Measurements from ENCODE around the gene LRP5. TPM values are rescaled to one million over a fixed set of nuclear protein-coding genes. Genes with fewer than 3 reads are reported as not detected.

LRP5 gene
- total RNA-seq, 1 donor from 2014 or later: 101 TPM

DNA sequence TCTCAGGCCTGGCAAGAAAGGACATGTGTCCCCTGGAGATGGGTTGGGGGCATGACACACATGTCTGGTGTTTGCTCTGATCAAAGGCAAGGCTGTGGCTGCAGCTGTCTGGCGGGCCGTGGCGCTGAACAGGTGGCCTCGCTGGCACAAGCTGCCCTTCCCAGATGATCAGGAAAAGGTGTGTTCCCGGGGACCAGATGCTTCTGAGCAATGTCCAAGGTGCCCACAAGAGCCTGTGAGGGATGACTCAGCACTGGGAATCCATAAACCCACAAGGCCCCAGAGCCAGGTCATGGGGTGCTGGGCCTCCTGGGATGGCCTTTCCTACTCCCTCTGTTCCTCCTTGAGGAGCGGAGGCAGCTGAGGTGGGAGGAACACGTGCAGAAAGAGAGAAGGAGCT, 9.7 kb upstream of the LRP5 start:
- peaks cover 19% of the 10 kb centered on the region for H3K4me1 ChIP-seq
- no peak for ATAC-seq
- H3K27ac ChIP-seq: no peak overlapping the region
- no peaks in the 10 kb centered on the region for H3K9me3 ChIP-seq
- no peak overlapping the region for H3K4me3 ChIP-seq
- H3K36me3 ChIP-seq: no peaks in the 10 kb centered on the region
- no peak for DNase-seq
- TF ChIP-seq, protein P1, sequence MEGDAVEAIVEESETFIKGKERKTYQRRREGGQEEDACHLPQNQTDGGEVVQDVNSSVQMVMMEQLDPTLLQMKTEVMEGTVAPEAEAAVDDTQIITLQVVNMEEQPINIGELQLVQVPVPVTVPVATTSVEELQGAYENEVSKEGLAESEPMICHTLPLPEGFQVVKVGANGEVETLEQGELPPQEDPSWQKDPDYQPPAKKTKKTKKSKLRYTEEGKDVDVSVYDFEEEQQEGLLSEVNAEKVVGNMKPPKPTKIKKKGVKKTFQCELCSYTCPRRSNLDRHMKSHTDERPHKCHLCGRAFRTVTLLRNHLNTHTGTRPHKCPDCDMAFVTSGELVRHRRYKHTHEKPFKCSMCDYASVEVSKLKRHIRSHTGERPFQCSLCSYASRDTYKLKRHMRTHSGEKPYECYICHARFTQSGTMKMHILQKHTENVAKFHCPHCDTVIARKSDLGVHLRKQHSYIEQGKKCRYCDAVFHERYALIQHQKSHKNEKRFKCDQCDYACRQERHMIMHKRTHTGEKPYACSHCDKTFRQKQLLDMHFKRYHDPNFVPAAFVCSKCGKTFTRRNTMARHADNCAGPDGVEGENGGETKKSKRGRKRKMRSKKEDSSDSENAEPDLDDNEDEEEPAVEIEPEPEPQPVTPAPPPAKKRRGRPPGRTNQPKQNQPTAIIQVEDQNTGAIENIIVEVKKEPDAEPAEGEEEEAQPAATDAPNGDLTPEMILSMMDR (IDR thresholded peaks at IDR 0.05): no peak
- no peaks in the 10 kb centered on the region for H3K27me3 ChIP-seq
- intact Hi-C loops (cut with DNase I): no loop called here

DNA sequence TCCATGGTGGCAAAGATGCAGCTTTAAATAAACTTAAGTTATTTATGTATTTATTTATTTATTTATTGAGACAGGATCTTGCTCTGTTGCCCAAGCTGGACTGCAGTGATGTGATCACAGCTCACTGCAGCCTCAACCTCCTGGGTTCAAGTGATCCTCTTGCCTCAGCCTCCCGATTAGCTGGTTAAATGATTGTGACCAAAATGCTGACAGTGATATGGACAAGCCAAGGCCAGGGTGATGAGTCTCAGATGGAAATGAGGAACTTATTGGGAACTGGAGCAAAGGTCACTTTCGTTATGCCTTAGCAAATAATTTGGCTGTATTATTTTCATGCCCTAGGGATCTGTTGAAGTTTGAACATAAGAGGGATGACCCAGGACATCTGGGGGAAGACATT, 9.3 kb upstream of the LRP5 start:
- Histone ChIP-seq H3K36me3 (no peaks in the 10 kb centered on the region), H3K27ac (no peak overlapping the region), H3K9me3 (no peaks in the 10 kb centered on the region), H3K27me3 (no peaks in the 10 kb centered on the region), H3K4me1 (peaks cover 17% of the 10 kb centered on the region), H3K4me3 (no peak overlapping the region)
- DNase-seq: no peak
- TF ChIP-seq, protein P1 (IDR thresholded peaks at IDR 0.05): no peak
- ATAC-seq: peak; percentile 45
- intact Hi-C loops (cut with DNase I): no loop called here

DNA sequence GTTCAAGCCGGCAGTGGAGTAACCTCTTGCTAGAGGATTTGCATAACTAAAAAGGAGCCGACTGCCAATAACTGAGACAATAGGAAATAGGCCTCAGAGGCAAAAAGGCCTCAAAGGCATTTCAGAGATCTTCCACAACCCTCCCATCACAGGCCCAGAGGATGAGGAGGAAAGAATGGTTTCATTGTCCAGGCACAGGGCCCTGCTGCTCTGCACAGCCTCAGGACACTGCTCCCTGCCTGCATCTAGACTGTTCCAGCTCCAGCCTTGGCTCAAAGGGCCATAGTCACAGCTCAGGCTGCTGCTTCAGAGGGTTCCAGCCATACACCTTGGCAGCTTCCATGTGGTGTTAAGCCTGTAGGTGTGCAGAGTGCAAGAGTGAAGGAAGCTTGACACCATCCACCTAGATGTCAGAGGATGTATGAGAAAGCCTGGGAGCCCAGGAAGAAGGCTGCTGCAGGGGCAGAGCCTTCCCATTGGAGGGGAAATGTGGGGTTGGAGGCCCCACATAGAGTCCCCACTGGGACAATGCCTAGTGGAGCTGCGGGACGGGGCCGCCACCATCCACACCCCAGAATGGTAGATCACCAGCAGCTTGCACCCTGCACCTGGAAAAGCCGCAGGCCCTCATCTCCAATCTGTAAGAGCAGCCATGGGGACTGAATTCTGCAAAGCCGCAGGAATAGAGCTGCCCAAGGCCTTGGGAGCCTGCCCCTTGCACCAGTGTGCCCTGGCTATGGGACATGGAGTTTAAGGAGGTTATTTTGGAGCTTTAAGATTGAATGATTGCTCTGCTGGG, 8.2 kb upstream of the LRP5 start:
- Histone ChIP-seq H3K27me3 (no peaks in the 10 kb centered on the region), H3K9me3 (no peaks in the 10 kb centered on the region), H3K27ac (no peak overlapping the region), H3K4me1 (peaks cover 10% of the 10 kb centered on the region), H3K36me3 (no peaks in the 10 kb centered on the region), H3K4me3 (no peak overlapping the region)
- ATAC-seq (no peak), DNase-seq (no peak)
- intact Hi-C loops (cut with DNase I): no loop called here
- TF ChIP-seq, protein P1 (IDR thresholded peaks at IDR 0.05): no peak

DNA sequence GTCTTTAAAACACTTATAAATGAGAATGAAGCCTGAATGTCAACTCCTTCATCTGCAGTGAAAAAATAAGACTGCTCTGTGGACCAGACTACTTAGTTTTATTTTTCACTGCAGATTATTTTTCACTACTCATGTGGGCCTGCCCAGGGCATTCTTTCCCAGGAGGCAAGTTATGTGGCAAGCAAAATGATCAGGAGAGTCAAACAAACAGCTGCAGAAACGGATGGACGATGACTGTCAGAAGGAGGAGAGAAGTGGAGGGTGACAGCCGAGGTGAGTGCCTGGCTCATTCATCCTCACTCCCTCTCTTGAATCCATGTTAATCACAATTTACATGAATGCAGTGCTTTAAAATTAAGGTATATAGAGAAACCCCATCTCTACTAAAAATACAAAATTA, 5.8 kb upstream of the LRP5 start:
- H3K27me3 ChIP-seq: no peaks in the 10 kb centered on the region
- DNase-seq (no peak), ATAC-seq (no peak)
- TF ChIP-seq, protein P1 (IDR thresholded peaks at IDR 0.05): no peak
- H3K9me3 ChIP-seq: no peaks in the 10 kb centered on the region
- peaks cover 10% of the 10 kb centered on the region for H3K4me1 ChIP-seq
- no peaks in the 10 kb centered on the region for H3K36me3 ChIP-seq
- H3K4me3 ChIP-seq: no peak overlapping the region
- intact Hi-C loops (cut with DNase I): no loop called here
- H3K27ac ChIP-seq: no peak overlapping the region

DNA sequence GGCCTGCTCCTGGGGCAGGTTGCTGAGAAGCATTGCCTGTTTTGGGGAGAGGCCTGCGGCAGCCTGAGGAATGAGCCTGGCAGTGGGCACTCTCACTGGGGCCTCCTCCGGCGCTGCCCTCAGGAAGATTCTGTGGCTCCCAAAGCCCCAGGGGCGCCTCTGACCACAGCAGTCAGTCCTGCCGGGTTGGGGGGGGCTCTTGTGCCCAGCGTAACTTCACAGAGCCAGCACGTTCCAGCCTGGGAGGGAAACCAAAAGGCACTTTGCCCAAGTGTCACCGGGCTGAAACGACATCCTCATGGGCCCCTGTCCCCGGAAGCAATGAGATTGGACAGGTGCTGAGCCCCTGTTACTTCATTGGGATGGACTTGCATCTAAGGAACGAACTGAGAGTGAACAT, 4.3 kb upstream of the LRP5 start:
- Histone ChIP-seq H3K4me3 (no peak overlapping the region), H3K27ac (no peak overlapping the region), H3K4me1 (peaks cover 7% of the 10 kb centered on the region), H3K36me3 (no peaks in the 10 kb centered on the region), H3K27me3 (no peaks in the 10 kb centered on the region), H3K9me3 (no peaks in the 10 kb centered on the region)
- ATAC-seq (no peak), DNase-seq (no peak)
- intact Hi-C loops (cut with DNase I): no loop called here
- TF ChIP-seq, protein P1 (IDR thresholded peaks at IDR 0.05): no peak
